HepG2 (cell line): ENCODE data around the gene COL4A2. TPM values are rescaled to one million over a fixed set of nuclear protein-coding genes. Genes with fewer than 3 reads are reported as not detected.

Experiments
- ATAC-seq: fragments of 200-7000 bp; cut with Tn5 transposase; 3 replicates; pipeline ENCODE4 v1.9.1; 2020; ENCODE audit warnings: mild to moderate bottlenecking, moderate library complexity
- BruUV-seq: library from RNA; stranded (reverse); fragments of 400-500 nt; replicated peaks from 2 replicates; lab custom pipeline; 2021; lab: Mats Ljungman, UMichigan
- CTCF ChIA-PET: fragments of 300-600 bp; formaldehyde crosslinking; extraction: SDS; loops from one replicate; lab custom pipeline; 2021; ENCODE audit warnings: low total read pairs, inconsistent platforms, low intra/inter-chr PET ratio; lab: Yijun Ruan, JAX
- POLR2A ChIA-PET: fragments of 350-600 bp; sonication (Branson Sonifier 250); formaldehyde crosslinking; loops from one replicate; lab custom pipeline; 2020; ENCODE audit warnings: antibody characterized with exemption, inconsistent platforms; lab: Yijun Ruan, JAX
- DNase-seq: peaks from one replicate; pipeline ENCODE4 v3.0.0-alpha.2; 2015; ENCODE audit warnings: low spot score
- FAIRE-seq: peaks from 3 replicates; lab custom pipeline; 2011; peaks lifted over from hg19 to GRCh38; lab: Jason Lieb, UNC
- H2AFZ ChIP-seq: one replicate; pipeline ENCODE4 v1.6.1; 2011; ENCODE audit warnings: low read length, inconsistent platforms
- H3K27ac ChIP-seq: fragments of 300-600 bp; 3 replicates; pipeline ENCODE4 v1.8.0; 2011; ENCODE audit warnings: mixed run types, mild to moderate bottlenecking, mixed read lengths, low read length, inconsistent platforms; ENCODE audit not compliant: insufficient read depth; ENCODE audit errors: extremely low read length
- H3K27me3 ChIP-seq, 2 experiments: fragments of 200-600 bp in 1 of 2; 2 replicates in 1 of 2; 3 replicates in 1 of 2; pipeline versions ENCODE4 v1.6.0 to v1.8.0; 2011; ENCODE audit warnings: low read length in 2 of 2, mild to moderate bottlenecking in 2 of 2, moderate library complexity in 2 of 2, inconsistent platforms in 1 of 2; ENCODE audit not compliant: insufficient read depth in 2 of 2, control insufficient read depth in 1 of 2
- H3K36me3 ChIP-seq, 2 experiments: fragments of 200-600 bp in 1 of 2; replicated peaks in 1 of 2; 2 replicates in 1 of 2; 3 replicates in 1 of 2; pipeline versions ENCODE4 v1.5.1 to v1.8.0; 2011; ENCODE audit warnings: low read length in 2 of 2, inconsistent platforms in 1 of 2; ENCODE audit not compliant: insufficient read depth in 2 of 2, control insufficient read depth in 1 of 2
- H3K4me1 ChIP-seq: 2 replicates; pipeline ENCODE4 v1.5.1; 2012; ENCODE audit warnings: low read length, inconsistent platforms; ENCODE audit not compliant: insufficient read depth
- H3K4me2 ChIP-seq: 2 replicates; pipeline ENCODE4 v1.6.0; 2011; ENCODE audit warnings: low read depth, low read length, inconsistent platforms
- H3K4me3 ChIP-seq, 3 experiments: fragments of 200-600 bp in 1 of 3; sonication (generic), shearing (Covaris generic) in 1 of 3; replicated peaks in 1 of 3; 2 replicates each; pipeline ENCODE4 v1.5.1; 2011 to 2016; ENCODE audit warnings: low read length in 3 of 3, inconsistent platforms in 2 of 3, low read depth in 2 of 3, mild to moderate bottlenecking in 2 of 3, control low read depth in 1 of 3, mixed read lengths in 1 of 3; ENCODE audit not compliant: insufficient read depth in 1 of 3
- H3K79me2 ChIP-seq: one replicate; pipeline ENCODE4 v1.6.1; 2011; ENCODE audit warnings: low read length, inconsistent platforms; ENCODE audit not compliant: insufficient read depth
- H3K9ac ChIP-seq: 2 replicates; pipeline ENCODE4 v1.6.0; 2011; ENCODE audit warnings: mild to moderate bottlenecking, low read depth, low read length, inconsistent platforms; ENCODE audit not compliant: insufficient read depth
- H3K9me3 ChIP-seq: 2 replicates; pipeline ENCODE4 v1.5.1; 2012; ENCODE audit warnings: mild to moderate bottlenecking, low read length
- H4K20me1 ChIP-seq: 2 replicates; pipeline ENCODE4 v1.6.0; 2011; ENCODE audit warnings: inconsistent platforms, mild to moderate bottlenecking, low read length, moderate library complexity; ENCODE audit not compliant: insufficient read depth
- ATF7-NPFF ChIP-seq: sonication (generic); formaldehyde crosslinking; IDR thresholded peaks from 2 replicates; pipeline ENCODE4 v1.8.1; 2023; ENCODE audit warnings: mild to moderate bottlenecking, low read depth, missing genetic modification reagents, moderate library complexity
- IKZF1 ChIP-seq: fragments of 450-650 bp; IDR thresholded peaks from 2 replicates; pipeline ENCODE4 v1.7.1; 2016
- KDM4B ChIP-seq: sonication (generic); formaldehyde crosslinking; IDR thresholded peaks from 2 replicates; pipeline ENCODE4 v1.4.0; 2020; ENCODE audit warnings: missing genetic modification reagents
- RBFOX2 ChIP-seq: fragments of 200-400 bp; formaldehyde crosslinking; IDR thresholded peaks from 2 replicates; pipeline ENCODE4 v1.6.1; 2017; ENCODE audit warnings: low read depth, mild to moderate bottlenecking, low read length
- SNAPC5 ChIP-seq: sonication (generic); formaldehyde crosslinking; IDR thresholded peaks from 2 replicates; pipeline ENCODE4 v1.8.1; 2023; ENCODE audit warnings: mild to moderate bottlenecking, missing genetic modification reagents, borderline replicate concordance
- SP5 ChIP-seq: IDR thresholded peaks from 2 replicates; pipeline ENCODE4 v1.6.1; 2016; ENCODE audit warnings: low read depth, borderline replicate concordance
- ZC3H13 ChIP-seq: sonication (generic); formaldehyde crosslinking; IDR thresholded peaks from 2 replicates; pipeline ENCODE4 v1.8.1; 2023; ENCODE audit warnings: mild to moderate bottlenecking, missing genetic modification reagents, moderate library complexity
- ZFP62 ChIP-seq: sonication (generic); formaldehyde crosslinking; IDR thresholded peaks from 2 replicates; pipeline ENCODE4 v1.4.0; 2020; ENCODE audit warnings: missing genetic modification reagents
- ZNF207 ChIP-seq: fragments of 450-650 bp; IDR thresholded peaks from 2 replicates; pipeline ENCODE4 v1.6.1; 2016; ENCODE audit warnings: antibody characterized with exemption, borderline replicate concordance
- ZNF24 ChIP-seq: fragments of 450-650 bp; IDR thresholded peaks from 2 replicates; pipeline ENCODE4 v1.6.1; 2017; ENCODE audit warnings: antibody characterized with exemption, mild to moderate bottlenecking
- ZNF333 ChIP-seq: sonication (generic); formaldehyde crosslinking; IDR thresholded peaks from 2 replicates; pipeline ENCODE4 v1.4.0; 2020; ENCODE audit warnings: mild to moderate bottlenecking, missing genetic modification reagents, borderline replicate concordance
- ZNF883 ChIP-seq: sonication (generic); formaldehyde crosslinking; IDR thresholded peaks from 2 replicates; pipeline ENCODE4 v1.5.1; 2020; ENCODE audit warnings: mild to moderate bottlenecking, missing genetic modification reagents; ENCODE audit errors: not compliant biosample characterization
- WGBS: methylation state at CpG from one replicate; pipeline ENCODE4 v1.1.6; 2017; ENCODE audit warnings: low lambda C conversion rate; 5-methylcytosine and 5-hydroxymethylcytosine counted together
- in situ Hi-C: cut with HindIII; loops from 2 replicates; pipeline ENCODE4 v1.10.0; 2017; ENCODE audit warnings: low pct_unique_long_range_greater_than_20kb; ENCODE audit not compliant: extremely low pct_ligation_motif_present
- intact Hi-C: fragments of 100-400 bp; cut with micrococcal nuclease; formaldehyde crosslinking; loops from one replicate; pipeline ENCODE4 v1.10.0; 2022; ENCODE audit not compliant: unreplicated experiment
- polyA plus RNA-seq, 8 experiments: library from polyadenylated mRNA; depleted of rRNA in 3 of 8; stranded (reverse) in 7 of 8; unstranded in 1 of 8; fragments of >200 nt; fragmentation: Illumina TruSeq in 4 of 8; extraction: Trizol in 4 of 8; gene quantifications; 2 replicates each; pipeline versions ENCODE4 v1.2.1 to v1.2.3, GENCODE V29; 2011 to 2016; ENCODE audit warnings: low read depth in 4 of 8, missing spikeins in 1 of 8, mixed read lengths in 1 of 8; ENCODE audit not compliant: insufficient read depth in 1 of 8
- total RNA-seq, 5 experiments: library from RNA; depleted of rRNA; stranded (reverse); fragments of >200 nt; fragmentation: Illumina TruSeq; extraction: Trizol; gene quantifications; 2 replicates each; pipeline ENCODE4 v1.2.3, GENCODE V29; 2016; ENCODE audit warnings: low read depth in 1 of 5
- TF ChIP-seq, protein P1 (sequence below): sonication (generic); formaldehyde crosslinking; IDR thresholded peaks from 2 replicates; pipeline ENCODE4 v1.9.0; 2021; ENCODE audit warnings: missing genetic modification reagents, borderline replicate concordance
- TF ChIP-seq, protein P2 (sequence below): sonication (generic); formaldehyde crosslinking; IDR thresholded peaks from one replicate; pipeline ENCODE4 v1.5.1; 2020; ENCODE audit warnings: mild to moderate bottlenecking, missing genetic modification reagents; ENCODE audit errors: not compliant biosample characterization

Gene COL4A2
- total and polyA plus RNA-seq, 2 of the 13 experiments (the other 11 are each of a cell fraction or from before 2014, with no cell fraction given): 0.22 to 1.9 TPM

DNA sequence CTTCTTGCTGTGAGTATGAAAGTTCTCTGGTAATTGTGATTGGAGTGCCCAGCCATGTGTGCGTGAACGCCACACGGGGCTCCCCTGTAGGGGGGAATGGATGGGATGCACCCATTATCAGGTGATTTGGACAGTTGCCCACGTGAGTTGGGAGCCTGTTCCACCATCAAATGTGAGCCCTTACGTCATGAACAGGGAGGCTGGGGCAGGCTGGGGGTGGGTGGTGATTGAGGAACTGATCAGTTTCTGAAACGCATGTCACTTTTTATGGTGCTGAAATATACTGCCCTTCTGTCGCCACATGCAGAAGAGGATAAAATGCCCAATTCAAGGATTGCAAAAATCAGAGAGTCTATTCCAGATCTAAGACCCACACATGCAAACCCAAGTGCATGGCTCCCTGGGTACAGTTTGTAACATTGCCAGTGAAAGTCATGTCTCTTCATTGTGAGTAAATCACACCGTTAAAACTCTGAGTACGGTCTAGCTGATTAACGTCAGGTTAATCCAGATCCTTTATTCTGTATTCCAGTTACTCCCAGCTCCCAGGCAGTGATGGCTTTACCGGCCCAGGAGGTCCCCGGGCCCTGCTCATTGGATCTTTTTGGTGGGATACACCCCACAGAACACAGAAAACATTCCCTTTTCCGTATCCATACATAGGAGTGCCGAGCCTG lies 164.2 kb downstream of the COL4A2 start:
- ATAC-seq (no peak), FAIRE-seq (no peak), DNase-seq (no peak)
- CTCF ChIA-PET: no interaction called here
- H3K36me3 ChIP-seq: no peaks in the 10 kb centered on the region
- no peaks in the 10 kb centered on the region for H3K79me2 ChIP-seq
- H2AFZ ChIP-seq: no peak overlapping the region
- H3K27ac ChIP-seq: no peak overlapping the region
- no peak overlapping the region for H3K9ac ChIP-seq
- no peak overlapping the region for H3K4me3 ChIP-seq
- peaks cover 7 to 66% of the 10 kb centered on the region in 2 experiments for H3K27me3 ChIP-seq
- in situ Hi-C loops (no loop called here), intact Hi-C loops (no loop called here)
- POLR2A ChIA-PET: no interaction called here
- peaks cover 9% of the 10 kb centered on the region for H3K4me1 ChIP-seq
- no peak overlapping the region for H3K4me2 ChIP-seq
- no peaks in the 10 kb centered on the region for H3K9me3 ChIP-seq
- no peaks in the 10 kb centered on the region for H4K20me1 ChIP-seq
- 35% methylated on average over 13 of the region's 14 CpGs for WGBS
- no TSS peak for BruUV-seq
- TF ChIP-seq ZFP62 (no peak), SP5 (CRISPR knock-in tag) (no peak), ATF7-NPFF (CRISPR knock-in tag) (no peak), KDM4B (CRISPR knock-in tag) (no peak), ZNF333 (CRISPR knock-in tag) (no peak), ZNF883 (CRISPR knock-in tag) (no peak), RBFOX2 (no peak), SNAPC5 (CRISPR knock-in tag) (no peak), IKZF1 (no peak), ZC3H13 (CRISPR knock-in tag) (no peak), ZNF24 (no peak), ZNF207 (no peak)
- TF ChIP-seq, protein P1, sequence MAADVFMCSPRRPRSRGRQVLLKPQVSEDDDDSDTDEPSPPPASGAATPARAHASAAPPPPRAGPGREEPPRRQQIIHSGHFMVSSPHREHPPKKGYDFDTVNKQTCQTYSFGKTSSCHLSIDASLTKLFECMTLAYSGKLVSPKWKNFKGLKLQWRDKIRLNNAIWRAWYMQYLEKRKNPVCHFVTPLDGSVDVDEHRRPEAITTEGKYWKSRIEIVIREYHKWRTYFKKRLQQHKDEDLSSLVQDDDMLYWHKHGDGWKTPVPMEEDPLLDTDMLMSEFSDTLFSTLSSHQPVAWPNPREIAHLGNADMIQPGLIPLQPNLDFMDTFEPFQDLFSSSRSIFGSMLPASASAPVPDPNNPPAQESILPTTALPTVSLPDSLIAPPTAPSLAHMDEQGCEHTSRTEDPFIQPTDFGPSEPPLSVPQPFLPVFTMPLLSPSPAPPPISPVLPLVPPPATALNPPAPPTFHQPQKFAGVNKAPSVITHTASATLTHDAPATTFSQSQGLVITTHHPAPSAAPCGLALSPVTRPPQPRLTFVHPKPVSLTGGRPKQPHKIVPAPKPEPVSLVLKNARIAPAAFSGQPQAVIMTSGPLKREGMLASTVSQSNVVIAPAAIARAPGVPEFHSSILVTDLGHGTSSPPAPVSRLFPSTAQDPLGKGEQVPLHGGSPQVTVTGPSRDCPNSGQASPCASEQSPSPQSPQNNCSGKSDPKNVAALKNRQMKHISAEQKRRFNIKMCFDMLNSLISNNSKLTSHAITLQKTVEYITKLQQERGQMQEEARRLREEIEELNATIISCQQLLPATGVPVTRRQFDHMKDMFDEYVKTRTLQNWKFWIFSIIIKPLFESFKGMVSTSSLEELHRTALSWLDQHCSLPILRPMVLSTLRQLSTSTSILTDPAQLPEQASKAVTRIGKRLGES: no peak
- TF ChIP-seq, protein P2, sequence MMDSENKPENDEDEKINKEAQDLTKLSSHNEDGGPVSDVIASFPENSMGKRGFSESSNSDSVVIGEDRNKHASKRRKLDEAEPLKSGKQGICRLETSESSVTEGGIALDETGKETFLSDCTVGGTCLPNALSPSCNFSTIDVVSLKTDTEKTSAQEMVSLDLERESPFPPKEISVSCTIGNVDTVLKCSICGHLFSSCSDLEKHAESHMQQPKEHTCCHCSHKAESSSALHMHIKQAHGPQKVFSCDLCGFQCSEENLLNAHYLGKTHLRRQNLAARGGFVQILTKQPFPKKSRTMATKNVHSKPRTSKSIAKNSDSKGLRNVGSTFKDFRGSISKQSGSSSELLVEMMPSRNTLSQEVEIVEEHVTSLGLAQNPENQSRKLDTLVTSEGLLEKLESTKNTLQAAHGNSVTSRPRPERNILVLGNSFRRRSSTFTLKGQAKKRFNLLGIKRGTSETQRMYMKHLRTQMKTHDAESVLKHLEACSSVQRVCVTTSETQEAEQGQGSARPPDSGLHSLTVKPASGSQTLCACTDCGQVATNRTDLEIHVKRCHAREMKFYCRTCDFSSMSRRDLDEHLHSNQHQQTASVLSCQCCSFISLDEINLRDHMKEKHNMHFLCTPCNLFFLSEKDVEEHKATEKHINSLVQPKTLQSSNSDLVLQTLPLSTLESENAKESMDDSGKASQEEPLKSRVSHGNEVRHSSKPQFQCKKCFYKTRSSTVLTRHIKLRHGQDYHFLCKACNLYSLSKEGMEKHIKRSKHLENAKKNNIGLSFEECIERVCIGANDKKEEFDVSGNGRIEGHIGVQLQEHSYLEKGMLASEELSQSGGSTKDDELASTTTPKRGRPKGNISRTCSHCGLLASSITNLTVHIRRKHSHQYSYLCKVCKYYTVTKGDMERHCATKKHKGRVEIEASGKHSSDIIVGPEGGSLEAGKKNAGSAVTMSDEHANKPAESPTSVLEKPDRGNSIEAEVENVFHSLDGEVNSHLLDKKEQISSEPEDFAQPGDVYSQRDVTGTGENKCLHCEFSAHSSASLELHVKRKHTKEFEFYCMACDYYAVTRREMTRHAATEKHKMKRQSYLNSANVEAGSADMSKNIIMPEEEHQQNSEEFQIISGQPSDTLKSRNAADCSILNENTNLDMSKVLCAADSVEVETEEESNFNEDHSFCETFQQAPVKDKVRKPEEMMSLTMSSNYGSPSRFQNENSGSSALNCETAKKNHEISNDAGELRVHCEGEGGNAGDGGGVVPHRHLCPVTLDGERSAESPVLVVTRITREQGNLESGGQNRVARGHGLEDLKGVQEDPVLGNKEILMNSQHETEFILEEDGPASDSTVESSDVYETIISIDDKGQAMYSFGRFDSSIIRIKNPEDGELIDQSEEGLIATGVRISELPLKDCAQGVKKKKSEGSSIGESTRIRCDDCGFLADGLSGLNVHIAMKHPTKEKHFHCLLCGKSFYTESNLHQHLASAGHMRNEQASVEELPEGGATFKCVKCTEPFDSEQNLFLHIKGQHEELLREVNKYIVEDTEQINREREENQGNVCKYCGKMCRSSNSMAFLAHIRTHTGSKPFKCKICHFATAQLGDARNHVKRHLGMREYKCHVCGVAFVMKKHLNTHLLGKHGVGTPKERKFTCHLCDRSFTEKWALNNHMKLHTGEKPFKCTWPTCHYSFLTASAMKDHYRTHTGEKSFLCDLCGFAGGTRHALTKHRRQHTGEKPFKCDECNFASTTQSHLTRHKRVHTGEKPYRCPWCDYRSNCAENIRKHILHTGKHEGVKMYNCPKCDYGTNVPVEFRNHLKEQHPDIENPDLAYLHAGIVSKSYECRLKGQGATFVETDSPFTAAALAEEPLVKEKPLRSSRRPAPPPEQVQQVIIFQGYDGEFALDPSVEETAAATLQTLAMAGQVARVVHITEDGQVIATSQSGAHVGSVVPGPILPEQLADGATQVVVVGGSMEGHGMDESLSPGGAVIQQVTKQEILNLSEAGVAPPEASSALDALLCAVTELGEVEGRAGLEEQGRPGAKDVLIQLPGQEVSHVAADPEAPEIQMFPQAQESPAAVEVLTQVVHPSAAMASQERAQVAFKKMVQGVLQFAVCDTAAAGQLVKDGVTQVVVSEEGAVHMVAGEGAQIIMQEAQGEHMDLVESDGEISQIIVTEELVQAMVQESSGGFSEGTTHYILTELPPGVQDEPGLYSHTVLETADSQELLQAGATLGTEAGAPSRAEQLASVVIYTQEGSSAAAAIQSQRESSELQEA: no peak
